ENCODE results near the gene SYVN1. TPM values are rescaled to one million over a fixed set of nuclear protein-coding genes. Genes with fewer than 3 reads are reported as not detected.

Gene SYVN1
- total RNA-seq, 1 donor, result 11.9 TPM

DNA sequence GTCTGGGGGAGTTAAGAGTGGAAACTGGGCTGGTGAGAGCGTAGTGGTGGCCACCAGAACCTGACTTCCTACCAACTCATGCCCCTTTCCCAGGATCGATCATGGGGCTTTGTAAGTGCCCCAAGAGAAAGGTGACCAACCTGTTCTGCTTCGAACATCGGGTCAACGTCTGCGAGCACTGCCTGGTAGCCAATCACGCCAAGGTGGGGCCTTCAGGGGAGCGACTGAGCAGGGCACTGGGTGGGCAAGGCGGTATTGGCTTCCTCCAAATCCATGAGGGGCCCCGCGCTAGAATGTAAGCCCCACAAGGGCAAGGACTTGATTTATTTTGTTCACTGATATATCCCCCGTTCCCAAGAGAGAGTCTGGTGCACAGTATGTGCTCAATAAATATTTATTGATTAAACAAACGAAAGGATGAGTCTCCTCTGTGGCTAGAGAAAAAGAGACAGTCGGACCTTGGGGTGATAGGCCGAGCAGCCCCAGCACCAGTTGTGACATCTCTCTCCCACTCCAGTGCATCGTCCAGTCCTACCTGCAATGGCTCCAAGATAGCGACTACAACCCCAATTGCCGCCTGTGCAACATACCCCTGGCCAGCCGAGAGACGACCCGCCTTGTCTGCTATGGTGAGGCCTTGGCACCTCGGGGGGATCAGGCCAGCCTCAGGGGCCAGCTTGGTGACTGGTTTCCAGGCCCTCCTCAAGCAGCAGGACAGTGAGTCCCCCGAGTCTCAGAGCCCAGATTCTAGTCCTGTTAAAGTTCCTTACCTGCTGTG is 49.5 kb downstream of the SYVN1 start:
- TF ChIP-seq, protein P1, sequence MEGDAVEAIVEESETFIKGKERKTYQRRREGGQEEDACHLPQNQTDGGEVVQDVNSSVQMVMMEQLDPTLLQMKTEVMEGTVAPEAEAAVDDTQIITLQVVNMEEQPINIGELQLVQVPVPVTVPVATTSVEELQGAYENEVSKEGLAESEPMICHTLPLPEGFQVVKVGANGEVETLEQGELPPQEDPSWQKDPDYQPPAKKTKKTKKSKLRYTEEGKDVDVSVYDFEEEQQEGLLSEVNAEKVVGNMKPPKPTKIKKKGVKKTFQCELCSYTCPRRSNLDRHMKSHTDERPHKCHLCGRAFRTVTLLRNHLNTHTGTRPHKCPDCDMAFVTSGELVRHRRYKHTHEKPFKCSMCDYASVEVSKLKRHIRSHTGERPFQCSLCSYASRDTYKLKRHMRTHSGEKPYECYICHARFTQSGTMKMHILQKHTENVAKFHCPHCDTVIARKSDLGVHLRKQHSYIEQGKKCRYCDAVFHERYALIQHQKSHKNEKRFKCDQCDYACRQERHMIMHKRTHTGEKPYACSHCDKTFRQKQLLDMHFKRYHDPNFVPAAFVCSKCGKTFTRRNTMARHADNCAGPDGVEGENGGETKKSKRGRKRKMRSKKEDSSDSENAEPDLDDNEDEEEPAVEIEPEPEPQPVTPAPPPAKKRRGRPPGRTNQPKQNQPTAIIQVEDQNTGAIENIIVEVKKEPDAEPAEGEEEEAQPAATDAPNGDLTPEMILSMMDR (IDR thresholded peaks at IDR 0.05; ENCODE audit: extremely low read depth, low read depth, low read length), result no peak
- no peaks in the 10 kb centered on the region for H4K20me1 ChIP-seq (ENCODE audit: insufficient read depth, low read length)
- peak overlapping the region; percentile 97 for H3K4me3 ChIP-seq (ENCODE audit: insufficient read depth, low read length)
- H3K79me2 ChIP-seq (ENCODE audit: insufficient read depth, low read length), result peaks cover 53% of the 10 kb centered on the region
- peak overlapping the region; percentile 91 for H3K27ac ChIP-seq (ENCODE audit: low read depth, low read length)
- peaks cover 46% of the 10 kb centered on the region for H3K36me3 ChIP-seq (ENCODE audit: insufficient read depth, low read length)
- no peaks in the 10 kb centered on the region for H3K27me3 ChIP-seq (ENCODE audit: insufficient read depth, low read length)
- H2AFZ ChIP-seq (ENCODE audit: low read length), result peak overlapping the region; percentile 92
- peak overlapping the region; percentile 99 for H3K4me2 ChIP-seq (ENCODE audit: insufficient read depth, low read length)
- H3K4me1 ChIP-seq (ENCODE audit: insufficient read depth, low read length), result peaks cover 22% of the 10 kb centered on the region
- no peaks in the 10 kb centered on the region for H3K9me3 ChIP-seq (ENCODE audit: low read depth, low read length)
- peak; percentile 69 for DNase-seq (ENCODE audit: insufficient read length, low spot score, missing footprints)

DNA sequence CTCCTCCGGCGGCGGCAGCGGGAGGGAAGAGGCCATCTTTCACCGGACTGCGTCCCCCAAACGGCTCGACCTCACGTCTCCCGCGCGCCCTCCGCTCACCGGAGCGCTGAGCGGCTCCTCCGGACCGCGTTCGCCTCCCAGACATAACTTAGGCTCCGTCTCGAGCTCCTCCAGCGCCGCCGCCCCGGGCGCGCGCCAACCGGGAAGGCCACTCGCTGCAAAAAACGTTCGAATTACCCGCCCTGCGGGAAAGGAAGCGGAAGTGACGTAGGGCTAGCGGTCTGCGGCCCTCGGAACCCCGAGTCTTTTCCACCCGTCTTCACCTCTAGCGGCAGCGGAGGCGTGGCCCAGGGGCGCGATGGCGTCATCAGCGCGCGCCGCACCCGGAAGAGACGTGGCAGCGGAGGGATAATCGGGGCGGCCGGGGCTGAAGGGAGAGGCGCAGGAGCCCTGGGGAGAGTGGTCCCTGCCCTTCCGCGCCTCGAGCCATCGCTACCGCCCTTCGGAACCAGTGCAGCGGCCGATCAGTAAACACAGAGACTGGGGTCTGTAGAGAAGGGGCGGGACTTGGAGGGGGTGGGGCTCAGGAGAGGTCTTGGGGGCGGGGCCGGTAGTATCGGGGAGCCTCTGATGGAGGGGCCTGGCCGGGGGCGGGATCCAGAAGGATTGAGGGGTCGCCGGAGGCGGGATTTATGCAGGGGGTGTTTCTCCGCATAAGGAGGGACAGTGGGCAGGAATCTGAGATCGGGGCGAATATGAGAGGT is 50.3 kb downstream of the SYVN1 start, which contains the start of the genes CDCA5 and ZFPL1:
Gene CDCA5, minus strand, starts transcription at position 207 of the 764 bp plus-strand sequence. Its CDS starts 62 bp downstream, at position 145.
Gene ZFPL1, plus strand, starts transcription at position 389 of the 764 bp plus-strand sequence. CDS start 477 bp downstream, outside the sequence.
- TF ChIP-seq, protein P1 (IDR thresholded peaks at IDR 0.05; ENCODE audit: extremely low read depth, low read depth, low read length), result no peak
- peak within 1 kb of the TSS; percentile 97 for H3K4me3 ChIP-seq (ENCODE audit: insufficient read depth, low read length)
- peaks cover 47% of the 10 kb centered on the region for H3K36me3 ChIP-seq (ENCODE audit: insufficient read depth, low read length)
- peak; percentile 100 for DNase-seq (ENCODE audit: insufficient read length, low spot score, missing footprints)
- H3K27ac ChIP-seq (ENCODE audit: low read depth, low read length), result peak within 1 kb of the TSS; percentile 91
- H3K79me2 ChIP-seq (ENCODE audit: insufficient read depth, low read length), result peaks cover 56% of the 10 kb centered on the region
- no peaks in the 10 kb centered on the region for H4K20me1 ChIP-seq (ENCODE audit: insufficient read depth, low read length)
- H2AFZ ChIP-seq (ENCODE audit: low read length), result peak within 1 kb of the TSS; percentile 95
- H3K27me3 ChIP-seq (ENCODE audit: insufficient read depth, low read length), result no peaks in the 10 kb centered on the region
- H3K4me2 ChIP-seq (ENCODE audit: insufficient read depth, low read length), result peak within 1 kb of the TSS; percentile 99
- H3K9me3 ChIP-seq (ENCODE audit: low read depth, low read length), result no peaks in the 10 kb centered on the region
- peaks cover 22% of the 10 kb centered on the region for H3K4me1 ChIP-seq (ENCODE audit: insufficient read depth, low read length)

DNA sequence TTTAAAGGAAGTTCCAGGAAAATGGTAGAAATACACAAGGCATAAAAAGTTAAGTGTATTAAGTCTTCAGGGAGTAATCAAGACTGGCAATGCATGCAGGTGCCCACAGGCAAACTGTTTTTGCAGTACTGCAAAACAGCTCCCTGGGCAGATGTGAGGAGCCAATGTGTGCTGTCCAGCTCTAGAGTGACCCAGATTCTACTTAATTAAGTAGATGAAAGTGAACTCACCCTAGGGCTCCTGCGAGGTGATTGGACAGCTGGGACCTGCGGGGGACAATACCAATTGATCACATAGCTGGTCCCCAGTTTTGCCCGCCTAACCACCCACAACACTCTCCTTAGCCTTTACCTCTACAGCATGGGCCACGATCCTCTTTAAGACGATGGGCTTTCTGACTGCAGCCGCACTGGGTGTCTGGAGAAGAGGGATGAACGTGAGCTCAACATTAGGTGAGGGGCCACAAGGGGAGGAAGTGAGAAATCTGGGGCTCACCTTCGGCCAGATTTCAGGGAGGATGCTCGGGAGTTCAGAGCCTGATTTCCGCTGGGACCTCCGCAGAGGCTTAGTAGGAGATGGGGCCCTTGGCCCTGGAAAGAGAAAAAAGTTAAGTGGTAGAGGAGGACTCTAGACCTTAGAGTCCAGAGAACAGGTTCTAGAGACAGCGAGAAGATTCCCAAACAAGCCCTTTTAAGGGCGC is 51.0 kb downstream of the SYVN1 start:
- H3K27me3 ChIP-seq (ENCODE audit: insufficient read depth, low read length), result no peaks in the 10 kb centered on the region
- H3K4me1 ChIP-seq (ENCODE audit: insufficient read depth, low read length), result peaks cover 22% of the 10 kb centered on the region
- H3K9me3 ChIP-seq (ENCODE audit: low read depth, low read length), result no peaks in the 10 kb centered on the region
- peaks cover 43% of the 10 kb centered on the region for H3K36me3 ChIP-seq (ENCODE audit: insufficient read depth, low read length)
- TF ChIP-seq, protein P1 (IDR thresholded peaks at IDR 0.05; ENCODE audit: extremely low read depth, low read depth, low read length), result no peak
- peak overlapping the region; percentile 91 for H3K27ac ChIP-seq (ENCODE audit: low read depth, low read length)
- H3K79me2 ChIP-seq (ENCODE audit: insufficient read depth, low read length), result peaks cover 64% of the 10 kb centered on the region
- no peaks in the 10 kb centered on the region for H4K20me1 ChIP-seq (ENCODE audit: insufficient read depth, low read length)
- peak overlapping the region; percentile 95 for H2AFZ ChIP-seq (ENCODE audit: low read length)
- DNase-seq (ENCODE audit: insufficient read length, low spot score, missing footprints), result peak; percentile 15
- H3K4me2 ChIP-seq (ENCODE audit: insufficient read depth, low read length), result peak overlapping the region; percentile 88
- H3K4me3 ChIP-seq (ENCODE audit: insufficient read depth, low read length), result peak overlapping the region; percentile 97
